Muscle of back (tissue), 11 donors: ENCODE data around the gene CACNA2D2. TPM values are rescaled to one million over a fixed set of nuclear protein-coding genes. Genes with fewer than 3 reads are reported as not detected.

Source experiments
- DNase-seq, 3 donors: peaks; one replicate each; pipeline versions ENCODE4 v3.0.0 to v3.0.0-alpha.2; 2013
- polyA plus RNA-seq, 10 donors: library from polyadenylated mRNA; unstranded; fragments of 120-200 nt; gene quantifications; one replicate each; pipeline ENCODE4 v1.2.1, GENCODE V29; 2013; ENCODE audit not compliant: insufficient read length in 10 of 10

The CACNA2D2 gene
- polyA plus RNA-seq, 10 donors, result 3.6 to 11.0 (median 5.7) TPM

DNA sequence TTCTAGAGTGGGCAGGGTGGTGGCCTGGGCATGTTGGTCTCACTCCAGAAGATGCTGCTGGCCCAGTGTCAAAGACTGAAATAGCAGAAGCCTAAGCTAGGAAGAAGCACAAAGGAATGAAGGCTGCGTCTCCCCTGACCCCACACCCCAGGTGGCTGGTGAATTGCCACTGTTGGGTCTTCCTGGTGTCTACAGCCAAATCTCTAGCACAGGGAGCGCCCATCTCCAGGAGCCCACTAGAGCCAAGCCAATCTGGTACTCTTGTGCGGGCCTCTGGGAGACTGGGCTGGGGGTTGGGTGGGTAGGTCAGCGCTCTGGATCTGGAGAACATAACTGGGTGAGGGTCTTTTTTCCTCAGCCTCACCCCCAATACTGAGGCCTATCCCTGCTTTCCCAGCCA, 176.3 kb downstream of the CACNA2D2 start:
- no peak for DNase-seq

- DNase-seq, result no peak
These were observed 177.3 kb downstream of the CACNA2D2 start for GRCh38 chr3:50326182-50326541.

DNA sequence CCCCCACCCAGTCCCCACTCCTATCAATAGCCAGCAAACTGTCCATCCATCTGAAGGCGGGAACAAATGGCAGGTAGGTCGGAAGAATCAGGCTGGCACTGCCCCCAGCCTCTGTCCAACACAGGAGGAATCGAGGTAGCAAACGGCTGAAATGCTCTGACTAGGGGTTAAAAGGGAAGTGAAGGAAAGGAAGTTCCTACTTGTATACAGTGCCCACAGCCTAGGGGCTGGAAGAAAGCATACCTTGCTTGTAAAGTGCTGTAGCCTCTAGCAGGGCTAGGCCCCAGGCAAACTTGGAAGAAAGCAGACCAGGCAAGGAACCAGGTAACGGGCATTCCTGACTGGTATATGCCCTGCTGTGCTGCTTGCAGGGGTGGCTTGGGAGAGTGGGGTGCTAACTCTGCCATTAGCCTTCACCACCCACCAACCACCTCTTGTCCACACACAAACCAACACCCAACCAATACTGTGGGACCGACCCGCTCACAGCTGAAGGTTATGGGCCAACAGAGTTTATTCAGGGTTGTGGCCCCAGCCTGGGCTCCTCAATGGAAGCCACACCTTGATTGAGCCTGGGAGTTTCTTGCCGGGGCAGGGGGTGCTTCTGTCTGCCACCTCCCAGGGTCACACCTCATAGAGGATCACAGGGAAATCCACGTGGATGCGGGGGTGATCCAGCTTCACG, 177.8 kb downstream of the CACNA2D2 start:
- no peak for DNase-seq

- DNase-seq, result no peak
These were observed 178.3 kb downstream of the CACNA2D2 start for GRCh38 chr3:50325113-50325480.

- DNase-seq, result peak in 2 of 3 donors; percentile 66 to 81
These were observed 178.9 kb downstream of the CACNA2D2 start for GRCh38 chr3:50324351-50325112.

DNA sequence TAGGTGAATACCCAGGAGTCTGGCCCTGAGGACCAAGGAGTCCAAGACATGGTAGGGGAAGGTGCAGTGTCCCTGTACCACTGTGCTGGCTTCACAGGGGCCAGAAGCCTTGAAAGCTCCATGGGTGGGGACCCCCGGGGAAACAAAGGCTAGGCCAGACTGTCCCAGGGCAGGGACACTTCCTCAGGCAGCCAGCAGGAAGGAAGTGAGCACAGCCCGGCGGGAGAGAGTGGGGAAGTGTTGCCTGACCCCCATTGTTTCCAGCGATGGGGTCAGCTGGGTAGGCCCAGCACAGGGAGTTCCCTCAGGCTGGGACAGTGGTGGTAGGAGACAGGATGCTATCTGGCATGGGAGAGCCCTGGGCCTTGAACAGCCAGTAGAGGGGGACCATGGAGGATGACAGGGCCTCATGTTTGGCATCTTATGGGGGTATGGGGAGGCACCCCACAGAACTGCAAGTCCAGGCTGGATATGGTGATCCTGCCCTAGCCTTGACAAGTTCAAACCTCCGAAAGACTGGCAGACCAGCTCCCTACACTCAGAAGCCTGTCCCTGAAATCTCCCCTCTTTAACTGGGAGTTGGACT, 179.7 kb downstream of the CACNA2D2 start:
- DNase-seq, result peak in 1 of 3 donors; percentile 55

GRCh38 chr3:50323092-50323600, 180.3 kb downstream of the CACNA2D2 start:
- peak in 1 of 3 donors; percentile 64 for DNase-seq

DNA sequence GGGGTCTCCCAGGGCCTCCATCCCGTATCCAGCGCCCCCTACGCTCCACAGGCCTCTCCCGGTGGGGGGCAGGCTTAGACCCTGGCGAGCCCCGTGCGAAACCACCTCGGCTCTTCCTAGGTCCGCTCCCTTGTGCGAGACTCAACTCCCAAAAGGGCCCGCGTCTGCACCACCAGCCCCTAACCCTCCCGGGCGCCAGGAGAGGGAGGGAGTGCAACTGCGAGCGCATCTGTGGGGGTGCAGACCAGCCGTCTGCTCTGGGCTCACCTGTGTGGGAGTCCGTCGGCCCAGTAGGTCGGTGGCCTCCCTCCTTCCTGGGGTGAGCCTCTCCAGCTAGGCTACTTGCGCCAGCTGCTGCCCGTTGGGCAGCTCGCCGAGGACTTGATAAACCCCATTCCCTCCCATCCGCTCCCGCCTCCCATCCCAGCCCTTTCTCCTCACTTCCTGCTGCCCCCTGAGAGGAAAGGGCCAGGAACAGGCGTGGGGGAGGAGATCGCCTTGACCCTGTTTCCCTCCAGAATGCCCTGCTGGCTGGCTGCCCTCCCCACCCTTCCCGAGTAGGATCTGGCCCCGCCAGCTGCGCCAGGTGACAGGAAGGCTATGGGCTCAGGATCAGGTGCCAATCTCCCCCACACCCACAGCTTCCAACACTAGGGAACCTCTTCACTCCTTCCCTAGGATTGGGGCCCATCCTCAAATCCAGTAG, 180.9 kb downstream of the CACNA2D2 start, which contains the start of gene HYAL2:
TSS of gene HYAL2 (minus strand) at position 360 of the 706 bp plus-strand sequence. CDS start 2,256 bp downstream, outside the sequence.
- peak in 1 of 3 donors; percentile 59 for DNase-seq

GRCh38 chr3:50322115-50322385, 181.4 kb downstream of the CACNA2D2 start:
- DNase-seq, result no peak

- DNase-seq, result peak; percentile 90 to 97 (median 91)
These were observed 181.9 kb downstream of the CACNA2D2 start for GRCh38 chr3:50321336-50322114.

DNA sequence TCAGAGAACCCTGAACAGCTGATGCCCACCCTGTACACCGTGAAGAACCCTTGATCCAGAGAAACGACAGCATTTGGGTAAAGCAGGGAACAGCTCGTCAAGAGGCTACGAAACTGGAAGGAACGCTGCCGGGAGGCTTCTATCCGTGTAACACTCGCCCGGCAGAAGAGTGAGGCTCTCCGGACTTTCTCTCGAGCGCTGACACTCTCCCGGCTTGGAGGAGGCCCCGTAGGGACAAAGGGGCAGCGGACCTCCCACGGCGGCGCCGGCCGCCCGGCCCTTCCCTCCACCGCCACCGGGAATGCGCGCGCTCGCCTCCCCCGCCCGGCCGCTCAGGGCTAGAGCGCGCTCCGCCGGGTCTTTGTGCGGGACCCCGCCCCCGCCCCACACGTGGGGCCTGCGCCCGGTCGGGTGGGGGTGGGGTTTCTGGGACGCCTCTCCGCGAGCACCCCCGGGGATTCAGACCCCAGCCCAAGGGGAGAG, 182.5 kb downstream of the CACNA2D2 start:
- peak; percentile 77 to 95 (median 89) for DNase-seq

DNA sequence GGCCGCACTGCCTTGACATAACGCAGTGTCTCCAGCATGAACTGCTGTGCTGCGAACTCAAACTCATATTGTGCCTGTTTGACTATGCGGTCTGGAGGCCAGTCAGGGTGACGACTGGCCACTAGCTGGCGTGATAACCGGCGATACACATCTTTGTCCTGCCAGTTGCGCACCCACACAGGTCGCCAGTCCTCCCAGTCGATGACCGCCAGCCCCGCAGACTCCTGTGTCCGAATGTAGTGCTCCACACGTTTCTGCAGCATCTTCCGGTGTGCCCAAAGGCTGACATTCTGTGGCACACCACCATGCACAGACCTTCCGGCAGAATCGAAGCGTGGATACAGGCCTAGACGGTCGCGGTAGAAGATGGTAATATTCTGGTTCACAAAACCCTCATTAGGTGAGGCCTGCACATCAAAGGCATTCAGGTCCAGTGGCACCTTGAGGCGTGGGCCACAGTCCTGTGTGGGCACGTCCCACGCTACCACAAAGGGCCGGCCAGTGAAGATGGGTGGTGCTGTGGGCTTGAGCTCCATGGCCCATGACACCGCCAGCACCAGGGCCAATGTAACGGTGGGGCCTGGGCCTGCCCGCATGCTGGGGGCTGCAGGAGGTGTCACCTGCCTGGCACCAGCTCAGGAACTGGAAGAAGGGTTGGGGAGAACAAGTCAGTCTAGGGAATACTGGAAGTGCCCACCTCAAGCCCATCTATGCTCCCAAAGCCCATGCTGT, 183.4 kb downstream of the CACNA2D2 start:
- DNase-seq, result no peak

DNA sequence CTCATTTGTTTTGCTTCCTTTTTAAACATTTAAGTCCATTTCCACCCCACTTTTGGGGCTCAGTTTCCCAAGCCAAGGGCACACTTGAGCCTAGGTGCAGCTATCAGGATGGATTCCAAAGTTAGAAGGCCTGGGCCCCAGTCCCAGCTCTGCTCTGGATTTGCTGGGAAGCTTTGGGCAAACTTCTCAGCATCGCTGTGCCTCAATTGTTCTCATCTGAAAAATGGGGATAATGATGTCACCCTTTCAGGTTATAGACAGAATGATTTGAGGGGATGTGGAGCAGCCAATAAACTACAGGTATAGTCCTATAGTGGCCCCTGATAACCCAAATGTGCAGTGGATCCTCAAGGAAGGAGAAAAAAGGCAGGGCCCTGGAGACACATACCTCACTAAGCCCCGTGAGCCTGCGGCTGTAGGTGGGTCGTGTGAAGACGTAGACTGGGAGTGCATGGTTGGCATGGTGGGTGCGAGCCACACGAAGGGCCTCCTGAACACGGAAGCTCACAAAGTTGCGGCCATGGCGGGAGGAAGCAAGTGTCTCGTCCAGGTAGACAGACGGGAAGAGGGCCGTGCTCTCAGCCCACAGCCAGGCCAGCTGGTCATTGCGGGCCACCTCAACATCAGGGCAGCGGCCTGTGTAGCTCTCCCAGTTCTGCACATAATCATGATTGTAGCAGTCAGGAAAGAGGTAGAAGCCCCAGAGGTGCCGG, 184.1 kb downstream of the CACNA2D2 start:
- DNase-seq, result no peak

GRCh38 chr3:50318615-50319014, 184.8 kb downstream of the CACNA2D2 start:
- no peak for DNase-seq

- no peak for DNase-seq
These were observed 185.3 kb downstream of the CACNA2D2 start for GRCh38 chr3:50318163-50318562.

DNA sequence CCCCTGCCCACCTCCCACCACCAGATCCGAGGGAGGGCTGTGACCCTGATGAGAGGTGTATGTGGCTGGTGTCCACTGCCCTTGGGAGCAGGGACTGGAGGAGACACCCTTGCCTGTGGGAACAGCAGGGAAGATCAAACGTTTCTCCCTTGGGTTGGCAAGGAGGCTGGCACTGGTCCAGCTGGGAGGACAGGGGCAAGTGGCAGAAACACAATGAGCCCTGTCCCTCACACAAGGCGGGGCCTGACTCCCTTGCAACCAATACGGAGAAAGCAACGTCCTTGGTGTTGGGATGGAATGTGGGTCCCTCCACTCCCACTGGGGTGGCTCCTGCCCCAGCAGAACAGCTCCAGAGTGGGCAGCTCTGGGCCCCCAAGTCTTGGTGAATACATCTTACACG, 186.1 kb downstream of the CACNA2D2 start:
- DNase-seq, result no peak

GRCh38 chr3:50316657-50317242, 186.7 kb downstream of the CACNA2D2 start:
- DNase-seq, result no peak

DNA sequence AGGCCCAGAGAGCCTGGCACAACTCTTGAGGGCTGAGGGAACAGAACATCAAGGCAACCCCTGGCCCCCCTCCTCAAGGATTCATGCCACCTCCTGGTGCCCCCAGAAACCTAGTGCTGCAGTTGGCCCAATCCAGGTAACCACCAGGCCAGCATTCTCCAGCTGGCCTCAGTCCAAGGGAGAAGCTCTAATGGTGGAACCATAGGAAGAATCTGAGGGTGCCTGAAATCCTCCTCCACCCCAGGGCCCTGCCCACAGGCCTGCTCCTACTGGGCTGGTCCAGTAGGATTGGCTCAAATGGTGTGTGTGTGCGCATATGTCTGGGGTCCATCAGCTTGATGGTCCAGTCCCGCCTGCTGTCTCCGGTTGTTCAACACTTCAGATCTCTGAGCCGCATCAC, 188.6 kb downstream of the CACNA2D2 start:
- no peak for DNase-seq

GRCh38 chr3:50314342-50314741, 189.1 kb downstream of the CACNA2D2 start:
- no peak for DNase-seq
